WERI-Rb-1 (cell line): Measurements from ENCODE around the gene NDRG4.
A peak's percentile ranks its signal among the peaks of the same experiment; 100 is the strongest.

Source experiments
- DNase-seq: peaks from one replicate; pipeline ENCODE4 v3.0.0-alpha.2; 2020
- H3K27ac ChIP-seq: fragments of 250-450 bp; sonication (Bioruptor Pico); 2 replicates; pipeline ENCODE4 v1.5.1; 2020; ENCODE audit warnings: mild to moderate bottlenecking, moderate library complexity
- H3K27me3 ChIP-seq: fragments of 250-450 bp; sonication (Bioruptor Pico); 2 replicates; pipeline ENCODE4 v1.5.1; 2021; ENCODE audit warnings: mild to moderate bottlenecking, low read depth, moderate library complexity; ENCODE audit not compliant: insufficient read depth, severe bottlenecking
- H3K36me3 ChIP-seq: fragments of 250-450 bp; sonication (Bioruptor Pico); 2 replicates; pipeline ENCODE4 v1.5.1; 2020; ENCODE audit warnings: mild to moderate bottlenecking, moderate library complexity
- H3K4me3 ChIP-seq: 2 replicates; pipeline ENCODE4 v1.5.1; 2011; ENCODE audit warnings: low read depth, mild to moderate bottlenecking, control low read depth, low read length
- H3K9me3 ChIP-seq: fragments of 250-450 bp; sonication (Bioruptor Pico); 2 replicates; pipeline ENCODE4 v1.5.1; 2021; ENCODE audit warnings: mild to moderate bottlenecking, moderate library complexity; ENCODE audit not compliant: severe bottlenecking
- CTCF ChIP-seq: IDR thresholded peaks from 2 replicates; pipeline ENCODE4 v1.5.1; 2011; ENCODE audit warnings: low read depth, mild to moderate bottlenecking, control low read depth, inconsistent platforms, low read length

Gene NDRG4

GRCh38 chr16:58510776-58511628 is 11.1 kb downstream of the NDRG4 start:
- TF ChIP-seq CTCF = no peak
- Histone ChIP-seq H3K27ac (no peak overlapping the region), H3K9me3 (no peaks in the 10 kb centered on the region), H3K36me3 (no peaks in the 10 kb centered on the region; the same call in 1 of the 2 replicates), H3K4me3 (no peak overlapping the region), H3K27me3 (no peaks in the 10 kb centered on the region)
- DNase-seq = no peak

- peak; percentile 87 for TF ChIP-seq CTCF
- DNase-seq = peak; percentile 90
- Histone ChIP-seq H3K4me3 (no peak overlapping the region), H3K27ac (peak overlapping the region; percentile 24; the same call in 1 of the 2 replicates), H3K27me3 (no peaks in the 10 kb centered on the region), H3K36me3 (peaks cover 11% of the 10 kb centered on the region), H3K9me3 (no peaks in the 10 kb centered on the region)
These were observed 12.2 kb downstream of the NDRG4 start for GRCh38 chr16:58511933-58512815.

GRCh38 chr16:58513874-58514273 is 13.9 kb downstream of the NDRG4 start:
- H3K36me3 ChIP-seq = peaks cover 28% of the 10 kb centered on the region
- no peak overlapping the region for H3K27ac ChIP-seq
- no peak for TF ChIP-seq CTCF
- DNase-seq = no peak
- H3K4me3 ChIP-seq = no peak overlapping the region
- no peaks in the 10 kb centered on the region for H3K27me3 ChIP-seq
- no peaks in the 10 kb centered on the region for H3K9me3 ChIP-seq

GRCh38 chr16:58515125-58515870 is 15.4 kb downstream of the NDRG4 start, which contains the start of gene SETD6:
TSS of gene SETD6 (plus strand) at chr16:58515517. CDS start at chr16:58515538, 21 bp downstream.
- TF ChIP-seq CTCF = peak; percentile 31; the same call in 1 of the 2 replicates
- Histone ChIP-seq H3K9me3 (no peaks in the 10 kb centered on the region), H3K27me3 (no peaks in the 10 kb centered on the region), H3K4me3 (peak within 1 kb of the TSS; percentile 63), H3K27ac (peak within 1 kb of the TSS; percentile 94), H3K36me3 (peaks cover 42% of the 10 kb centered on the region)
- peak; percentile 86 for DNase-seq
